Stimulated activated CD4-positive, alpha-beta T cell treated with anti-CD3 and anti-CD28 coated beads, Interleukin-15, amount 100 ng/mL, for 48 hours (primary cell): Measurements from ENCODE around the gene LCT.
A peak's percentile ranks its signal among the peaks of the same experiment; 100 is the strongest.

Source experiments
- DNase-seq, 2 donors: peaks; one replicate each; pipeline ENCODE4 v3.0.0-alpha.2; 2020; ENCODE audit warnings: low read depth in 2 of 2

Gene LCT

GRCh38 chr2:135742325-135742757 is 94.6 kb downstream of the LCT start:
- DNase-seq: peak; percentile 12

- DNase-seq: peak; percentile 95 to 96
These were observed 95.3 kb downstream of the LCT start, which contains the start of gene UBXN4 for GRCh38 chr2:135741395-135742324. TSS of gene UBXN4 (plus strand) at chr2:135741855. CDS start at chr2:135741930, 75 bp downstream.

DNA sequence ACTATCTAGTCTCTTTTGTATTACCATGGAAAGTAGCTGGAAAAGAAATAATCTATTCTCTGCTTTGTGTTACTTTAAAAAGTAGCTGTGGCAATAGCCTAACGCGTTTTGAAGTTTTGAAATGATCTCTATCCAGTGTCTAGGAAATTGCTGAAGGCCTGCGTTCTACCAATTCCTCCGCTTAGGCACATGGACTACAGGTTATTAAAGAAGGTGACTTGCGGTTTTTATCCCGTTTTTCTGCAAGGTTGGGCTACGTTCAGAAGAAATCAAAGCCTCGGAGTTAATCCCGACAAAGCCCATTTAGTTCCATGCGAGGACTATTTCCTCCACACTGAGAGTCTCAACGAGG is 96.0 kb downstream of the LCT start:
- no peak for DNase-seq

GRCh38 chr2:135740206-135740605 is 96.8 kb downstream of the LCT start:
- no peak for DNase-seq
